ENCODE data around the gene TUBGCP6. TPM values are rescaled to one million over a fixed set of nuclear protein-coding genes. Genes with fewer than 3 reads are reported as not detected.
A peak's percentile ranks its signal among the peaks of the same experiment; 100 is the strongest.

Gene TUBGCP6
- total and polyA plus RNA-seq, 2 experiments from 2014 or later, result 18.6 to 47.1 TPM

- TF ChIP-seq CTCF (conservative IDR thresholded peaks at IDR 0.05; ENCODE audit: low read depth in 2 of 2), result no peak
- no peak for TF ChIP-seq REST (IDR thresholded peaks at IDR 0.05; ENCODE audit: unreplicated experiment)
- no peak for TF ChIP-seq CREB1 (CRISPR knock-in tag; IDR thresholded peaks at IDR 0.05; ENCODE audit: low read depth)
These were observed 52.2 kb downstream of the TUBGCP6 start (continued) for GRCh38 chr22:50192436-50193204.

- Mint-ChIP-seq H3K36me3 (ENCODE audit: low read depth) (peaks cover 4% of the 10 kb centered on the region; the same call in 1 of the 3 replicates), H3K4me3 (peak overlapping the region; percentile 29; the same call in 2 of the 3 replicates), H3K4me1 (peaks cover 13% of the 10 kb centered on the region), H3K27me3 (ENCODE audit: insufficient read depth, low read depth, poor library complexity) (peaks cover 13% of the 10 kb centered on the region), H3K9me3 (no peaks in the 10 kb centered on the region), H3K27ac (no peak overlapping the region)
- Histone ChIP-seq H3K4me2 (peak overlapping the region; percentile 73; the same call in 1 of the 2 replicates), H3K4me3 (0 out of 2 replicates have a peak overlapping the region, but pooled peaks have one; percentile 42), H3F3A (replicated peaks; ENCODE audit: low read depth) (0 out of 2 replicates have a peak, but pooled peaks cover 2% of the 10 kb centered on the region), H3K79me2 (replicated peaks; ENCODE audit: insufficient read depth) (peaks cover 44% of the 10 kb centered on the region), H4K20me1 (replicated peaks; ENCODE audit: insufficient read depth) (peaks cover 20% of the 10 kb centered on the region; the same call in 1 of the 2 replicates), H2AFZ (no peak overlapping the region), H3K9me2 (ENCODE audit: insufficient read depth) (no peaks in the 10 kb centered on the region), H3K27me3 (ENCODE audit: insufficient read depth) (no peaks in the 10 kb centered on the region), H3K27ac (ENCODE audit: low read depth) (0 out of 2 replicates have a peak overlapping the region, but pooled peaks have one; percentile 19), H3K4me1 (ENCODE audit: insufficient read depth) (peaks cover 8% of the 10 kb centered on the region; the same call in 1 of the 2 replicates), H3K36me3 (ENCODE audit: insufficient read depth) (no peaks in the 10 kb centered on the region)
- DNase-seq (ENCODE audit: low spot score) (no peak), ATAC-seq (no peak)
- TF ChIP-seq EZH2 (IDR thresholded peaks at IDR 0.05; ENCODE audit: low read depth, unreplicated experiment) (no peak), POLR2AphosphoS5 (IDR thresholded peaks at IDR 0.05; ENCODE audit: low read depth) (no peak), STAT1 (IDR thresholded peaks at IDR 0.05; ENCODE audit: unreplicated experiment) (no peak), NANOG (IDR thresholded peaks at IDR 0.05; ENCODE audit: borderline replicate concordance) (no peak), CTCF (conservative IDR thresholded peaks at IDR 0.05; ENCODE audit: low read depth in 2 of 2) (no peak), ZNF114 (CRISPR knock-in tag; IDR thresholded peaks at IDR 0.05) (no peak), ZNF331 (CRISPR knock-in tag; IDR thresholded peaks at IDR 0.05; ENCODE audit: low read depth) (no peak), JUNB (IDR thresholded peaks at IDR 0.05; ENCODE audit: unreplicated experiment) (no peak)
These were observed 53.7 kb downstream of the TUBGCP6 start for GRCh38 chr22:50190941-50191741.
